HCT116 (cell line): Measurements from ENCODE around the gene SHMT1. TPM values are rescaled to one million over a fixed set of nuclear protein-coding genes. Genes with fewer than 3 reads are reported as not detected.

Source experiments
- ATAC-seq: fragments of 200-7000 bp; cut with Tn5 transposase; 2 replicates; pipeline ENCODE4 v1.9.1; 2020; ENCODE audit warnings: mild to moderate bottlenecking, moderate library complexity
- BruUV-seq: library from RNA; stranded (reverse); fragments of 400-500 nt; replicated peaks from 2 replicates; lab custom pipeline; 2021; lab: Mats Ljungman, UMichigan
- CTCF ChIA-PET: fragments of 300-600 bp; sonication (Branson Sonifier 250); formaldehyde crosslinking; loops from one replicate; lab custom pipeline; 2021; ENCODE audit warnings: antibody characterized with exemption; lab: Charles Lee
- POLR2A ChIA-PET: fragments of 300-600, 350-600 bp; sonication (Branson Sonifier 250); formaldehyde crosslinking; loops from one replicate; lab custom pipeline; 2021; ENCODE audit warnings: antibody characterized with exemption; lab: Charles Lee
- RAD21 ChIA-PET, 2 experiments: fragments of 300-600 bp; sonication (Branson Sonifier 250); formaldehyde crosslinking; loops; one replicate each; lab custom pipeline; 2023; ENCODE audit warnings: low total read pairs in 2 of 2; ENCODE audit not compliant: uncharacterized antibody in 2 of 2, unreplicated experiment in 2 of 2, low non-redundant PET in 1 of 2; lab: Charles Lee
- DNase-seq: peaks from one replicate; pipeline ENCODE4 v3.0.0-alpha.2; 2010; ENCODE audit warnings: low read depth, low spot score
- H2AFZ ChIP-seq: fragments of 200-600 bp; shearing (Covaris generic), sonication (generic); 2 replicates; pipeline ENCODE4 v1.6.1; 2017; ENCODE audit warnings: low read depth, mixed run types, mixed read lengths, antibody characterized with exemption, low read length; ENCODE audit not compliant: poor library complexity, severe bottlenecking
- H3K27ac ChIP-seq: 2 replicates; pipeline ENCODE4 v1.5.1; 2012; ENCODE audit warnings: low read depth, low read length
- H3K27me3 ChIP-seq: fragments of 200-600 bp; sonication (generic); 2 replicates; pipeline ENCODE4 v1.6.1; 2016; ENCODE audit warnings: mixed run types, low read length, mixed read lengths; ENCODE audit not compliant: insufficient read depth
- H3K36me3 ChIP-seq, 2 experiments: fragments of 200-500 bp in 1 of 2; fragments of 200-600 bp in 1 of 2; sonication (Bioruptor generic) in 1 of 2; sonication (generic) in 1 of 2; 2 replicates each; pipeline versions ENCODE4 v1.5.1 to v1.6.1; 2014 to 2016; ENCODE audit warnings: low read length in 2 of 2, inconsistent platforms in 1 of 2, mixed read lengths in 1 of 2, mixed run types in 1 of 2; ENCODE audit not compliant: insufficient read depth in 2 of 2, control insufficient read depth in 1 of 2
- H3K4me1 ChIP-seq, 2 experiments: fragments of 200-600 bp in 1 of 2; sonication (generic) in 1 of 2; 2 replicates each; pipeline versions ENCODE4 v1.5.1 to v1.6.1; 2012 to 2017; ENCODE audit warnings: low read length in 2 of 2, inconsistent platforms in 1 of 2, mild to moderate bottlenecking in 1 of 2, mixed read lengths in 1 of 2, mixed run types in 1 of 2, moderate library complexity in 1 of 2; ENCODE audit not compliant: insufficient read depth in 2 of 2, control insufficient read depth in 1 of 2
- H3K4me2 ChIP-seq: fragments of 200-600 bp; sonication (generic); 2 replicates; pipeline ENCODE4 v1.6.1; 2017; ENCODE audit warnings: mixed run types, low read length, mixed read lengths
- H3K4me3 ChIP-seq, 2 experiments: fragments of 200-600 bp in 1 of 2; sonication (generic) in 1 of 2; replicated peaks in 1 of 2; 2 replicates each; pipeline ENCODE4 v1.5.1; 2011 to 2016; ENCODE audit warnings: low read length in 2 of 2, control low read depth in 1 of 2, low read depth in 1 of 2, mild to moderate bottlenecking in 1 of 2, mixed read lengths in 1 of 2, mixed run types in 1 of 2
- H3K79me2 ChIP-seq: fragments of 200-600 bp; sonication (generic); 2 replicates; pipeline ENCODE4 v1.6.1; 2017; ENCODE audit warnings: mild to moderate bottlenecking, mixed run types, low read length, moderate library complexity, mixed read lengths; ENCODE audit not compliant: insufficient read depth
- H3K9ac ChIP-seq: fragments of 200-600 bp; sonication (generic); 2 replicates; pipeline ENCODE4 v1.6.1; 2016; ENCODE audit warnings: low read length, mixed read lengths
- H3K9me2 ChIP-seq: fragments of 200-600 bp; sonication (generic), shearing (Covaris generic); 2 replicates; pipeline ENCODE4 v1.6.1; 2017; ENCODE audit warnings: mixed run types, mild to moderate bottlenecking, moderate library complexity; ENCODE audit not compliant: insufficient read depth
- H3K9me3 ChIP-seq, 2 experiments: fragments of 200-500 bp in 1 of 2; fragments of 200-600 bp in 1 of 2; sonication (Bioruptor generic) in 1 of 2; sonication (generic) in 1 of 2; 2 replicates each; pipeline ENCODE4 v1.6.1; 2014 to 2017; ENCODE audit warnings: low read length in 2 of 2, mixed read lengths in 2 of 2, inconsistent platforms in 1 of 2, low read depth in 1 of 2, mild to moderate bottlenecking in 1 of 2, mixed run types in 1 of 2, moderate library complexity in 1 of 2; ENCODE audit not compliant: control insufficient read depth in 1 of 2, insufficient read depth in 1 of 2
- H4K20me1 ChIP-seq: fragments of 200-600 bp; sonication (generic), shearing (Covaris generic); 2 replicates; pipeline ENCODE4 v1.6.1; 2017; ENCODE audit warnings: mixed run types, mild to moderate bottlenecking, moderate library complexity; ENCODE audit not compliant: insufficient read depth
- ATF3 ChIP-seq: IDR thresholded peaks from 2 replicates; pipeline ENCODE4 v1.6.1; 2012
- CBX3 ChIP-seq: IDR thresholded peaks from 2 replicates; pipeline ENCODE4 v1.6.1; 2012; ENCODE audit warnings: low read depth
- CEBPB ChIP-seq: IDR thresholded peaks from 2 replicates; pipeline ENCODE4 v1.6.1; 2012; ENCODE audit warnings: low read depth
- CTCF ChIP-seq, 3 experiments: fragments of 200-600 bp in 1 of 3; sonication (generic) in 1 of 3; IDR thresholded peaks in 2 of 3; conservative IDR thresholded peaks in 1 of 3; 2 replicates each; pipeline ENCODE4 v1.5.1; 2012 to 2017; ENCODE audit warnings: low read depth in 2 of 3, low read length in 2 of 3, antibody characterized with exemption in 1 of 3, borderline replicate concordance in 1 of 3, control low read depth in 1 of 3, mild to moderate bottlenecking in 1 of 3, mixed read lengths in 1 of 3, mixed run types in 1 of 3, moderate library complexity in 1 of 3; ENCODE audit not compliant: insufficient read depth in 1 of 3
- EGR1 ChIP-seq: IDR thresholded peaks from 2 replicates; pipeline ENCODE4 v1.6.1; 2012; ENCODE audit warnings: low read depth
- ELF1 ChIP-seq: IDR thresholded peaks from 2 replicates; pipeline ENCODE4 v1.6.1; 2012; ENCODE audit warnings: low read depth, borderline replicate concordance
- EZH2 ChIP-seq: fragments of 200-600 bp; sonication (generic); IDR thresholded peaks from 2 replicates; pipeline ENCODE4 v1.6.1; 2017; ENCODE audit warnings: antibody characterized with exemption, mixed run types
- POLR2A ChIP-seq: IDR thresholded peaks from 2 replicates; pipeline ENCODE4 v1.7.0; 2011; ENCODE audit warnings: borderline replicate concordance; ENCODE audit not compliant: insufficient read depth, insufficient read length; ENCODE audit errors: extremely low read depth
- POLR2AphosphoS5 ChIP-seq: IDR thresholded peaks from 2 replicates; pipeline ENCODE4 v1.6.1; 2011; ENCODE audit warnings: mild to moderate bottlenecking, low read depth, low read length, moderate library complexity
- YY1 ChIP-seq: IDR thresholded peaks from 2 replicates; pipeline ENCODE4 v1.6.1; 2011; ENCODE audit warnings: low read length, low read depth, moderate library complexity, mild to moderate bottlenecking; ENCODE audit not compliant: insufficient replicate concordance; ENCODE audit errors: extremely low read depth
- ZBTB33 ChIP-seq: IDR thresholded peaks from 2 replicates; pipeline ENCODE4 v1.6.1; 2011; ENCODE audit warnings: mild to moderate bottlenecking, low read length, moderate library complexity; ENCODE audit not compliant: insufficient replicate concordance; ENCODE audit errors: extremely low read depth
- ZNF274 ChIP-seq: fragments of 200-500 bp; sonication (Bioruptor generic); IDR thresholded peaks from 2 replicates; pipeline ENCODE4 v1.6.1; 2014; ENCODE audit warnings: mild to moderate bottlenecking, low read depth, low read length, inconsistent platforms
- intact Hi-C: fragments of 100-400 bp; cut with micrococcal nuclease; formaldehyde crosslinking; loops from 2 replicates; pipeline ENCODE4 v1.10.0; 2022
- total RNA-seq: library from RNA; stranded (reverse); gene quantifications from one replicate; pipeline ENCODE4 v1.2.1, GENCODE V29; 2021; ENCODE audit not compliant: unreplicated experiment

The SHMT1 gene
- total RNA-seq, 1 experiment from 2014 or later = 46.5 TPM

- TF ChIP-seq CBX3 (no peak), ELF1 (no peak), EZH2 (no peak), CTCF (IDR thresholded peaks at IDR 0.05 in 2 of 3, conservative IDR thresholded peaks at IDR 0.05 in 1 of 3; ENCODE audit: borderline replicate concordance in 1 of 3, insufficient read depth in 1 of 3, low read depth in 2 of 3, low read length in 2 of 3) (no peak), YY1 (no peak), ATF3 (no peak), CEBPB (no peak), ZNF274 (no peak), POLR2AphosphoS5 (no peak), POLR2A (no peak), EGR1 (no peak), ZBTB33 (no peak)
- Histone ChIP-seq H3K9ac (no peak overlapping the region), H3K9me3 (no peaks in the 10 kb centered on the region), H4K20me1 (no peaks in the 10 kb centered on the region), H3K79me2 (no peaks in the 10 kb centered on the region), H2AFZ (no peak overlapping the region), H3K9me2 (no peaks in the 10 kb centered on the region), H3K36me3 (no peaks in the 10 kb centered on the region), H3K27ac (no peak overlapping the region), H3K27me3 (no peaks in the 10 kb centered on the region), H3K4me1 (peaks cover 0 to 1% of the 10 kb centered on the region in 2 experiments; a peak in 1 of 4 replicates), H3K4me2 (no peak overlapping the region), H3K4me3 (no peak overlapping the region)
- CTCF ChIA-PET = no interaction called here
- no peak for DNase-seq
- POLR2A ChIA-PET = no interaction called here
- BruUV-seq = no TSS peak
- no peak for ATAC-seq
- intact Hi-C loops = no loop called here
- RAD21 ChIA-PET = no interaction called here
Observed at GRCh38 chr17:18378205-18378505, 14.8 kb upstream of the SHMT1 start.
